ENCODE results near the gene PCDHA1.
"Not testable (repeated sequence)": the region's sequence is repeated elsewhere in the genome, so short reads cannot be mapped to it uniquely, and the experiment has no call there.

The PCDHA1 gene

DNA sequence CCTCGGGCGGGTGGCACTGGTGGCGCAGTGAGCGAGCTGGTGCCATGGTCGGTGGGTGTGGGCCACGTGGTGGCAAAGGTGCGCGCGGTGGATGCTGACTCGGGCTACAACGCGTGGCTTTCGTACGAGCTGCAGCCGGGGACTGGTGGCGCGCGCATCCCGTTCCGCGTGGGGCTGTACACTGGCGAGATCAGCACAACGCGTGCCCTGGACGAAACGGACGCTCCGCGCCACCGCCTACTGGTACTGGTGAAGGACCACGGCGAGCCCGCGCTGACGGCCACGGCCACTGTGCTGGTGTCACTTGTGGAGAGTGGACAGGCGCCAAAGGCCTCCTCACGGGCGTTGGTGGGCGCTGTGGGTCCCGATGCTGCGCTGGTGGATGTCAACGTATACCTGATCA is 22.9 kb downstream of the PCDHA1 start:
- no peak for DNase-seq

DNA sequence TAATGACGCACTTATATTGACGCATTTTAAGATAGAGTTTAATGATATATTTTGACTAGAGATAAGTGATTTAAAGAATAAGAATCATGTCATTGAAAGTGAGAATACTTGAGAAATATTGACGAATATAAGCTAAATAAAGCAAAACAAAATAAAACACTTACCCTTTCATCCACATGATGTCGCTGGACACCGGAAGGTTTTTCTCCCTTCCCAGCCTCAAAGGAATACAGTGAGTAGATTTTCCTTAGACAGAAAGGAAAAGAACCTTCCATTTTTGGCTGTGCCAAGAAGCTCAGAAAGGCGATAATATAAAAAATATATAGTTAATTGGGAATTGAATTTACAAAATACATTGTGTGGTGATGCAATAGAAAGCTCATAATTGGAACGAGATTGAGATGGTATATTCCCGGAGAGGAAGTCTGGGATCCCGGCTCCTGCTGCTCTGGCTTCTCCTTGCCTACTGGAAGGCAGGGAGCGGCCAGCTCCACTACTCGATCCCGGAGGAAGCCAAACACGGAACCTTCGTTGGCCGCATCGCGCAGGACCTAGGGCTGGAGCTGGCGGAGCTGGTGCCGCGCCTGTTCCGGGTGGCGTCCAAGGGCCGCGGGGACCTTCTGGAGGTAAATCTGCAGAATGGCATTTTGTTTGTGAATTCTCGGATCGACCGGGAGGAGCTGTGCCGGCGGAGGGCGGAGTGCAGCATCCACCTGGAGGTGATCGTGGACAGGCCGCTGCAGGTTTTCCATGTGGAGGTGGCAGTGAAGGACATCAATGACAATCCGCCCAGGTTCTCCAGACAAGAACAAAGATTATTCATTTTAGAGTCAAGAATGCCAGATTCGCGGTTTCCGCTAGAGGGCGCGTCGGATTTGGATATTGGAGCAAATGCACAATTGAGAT is 35.7 kb downstream of the PCDHA1 start, which contains the start of gene PCDHA5:
Gene PCDHA5, plus strand, starts transcription at position 239 of the 906 bp plus-strand sequence.
- no peak for DNase-seq

DNA sequence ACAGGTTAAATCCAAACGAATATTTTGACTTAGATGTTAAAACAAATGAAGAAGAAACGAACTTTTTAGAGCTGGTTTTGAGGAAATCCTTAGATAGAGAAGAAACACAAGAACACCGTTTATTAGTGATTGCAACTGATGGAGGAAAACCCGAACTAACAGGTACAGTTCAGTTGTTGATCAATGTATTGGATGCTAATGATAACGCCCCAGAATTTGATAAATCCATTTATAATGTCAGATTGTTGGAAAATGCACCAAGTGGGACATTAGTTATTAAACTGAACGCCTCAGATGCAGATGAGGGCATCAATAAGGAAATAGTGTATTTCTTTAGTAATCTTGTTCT is 36.3 kb downstream of the PCDHA1 start:
- no peak for DNase-seq

DNA sequence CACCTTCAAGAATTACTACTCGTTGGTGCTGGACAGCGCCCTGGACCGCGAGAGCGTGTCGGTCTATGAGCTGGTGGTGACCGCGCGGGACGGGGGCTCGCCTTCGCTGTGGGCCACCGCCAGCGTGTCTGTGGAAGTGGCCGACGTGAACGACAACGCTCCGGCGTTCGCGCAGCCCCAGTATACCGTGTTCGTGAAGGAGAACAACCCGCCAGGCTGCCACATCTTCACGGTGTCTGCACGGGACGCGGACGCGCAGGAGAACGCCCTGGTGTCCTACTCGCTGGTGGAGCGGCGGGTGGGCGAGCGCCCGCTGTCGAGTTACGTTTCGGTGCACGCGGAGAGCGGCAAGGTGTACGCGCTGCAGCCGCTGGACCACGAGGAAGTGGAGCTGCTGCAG is 37.0 kb downstream of the PCDHA1 start:
- not testable (repeated sequence) for DNase-seq

DNA sequence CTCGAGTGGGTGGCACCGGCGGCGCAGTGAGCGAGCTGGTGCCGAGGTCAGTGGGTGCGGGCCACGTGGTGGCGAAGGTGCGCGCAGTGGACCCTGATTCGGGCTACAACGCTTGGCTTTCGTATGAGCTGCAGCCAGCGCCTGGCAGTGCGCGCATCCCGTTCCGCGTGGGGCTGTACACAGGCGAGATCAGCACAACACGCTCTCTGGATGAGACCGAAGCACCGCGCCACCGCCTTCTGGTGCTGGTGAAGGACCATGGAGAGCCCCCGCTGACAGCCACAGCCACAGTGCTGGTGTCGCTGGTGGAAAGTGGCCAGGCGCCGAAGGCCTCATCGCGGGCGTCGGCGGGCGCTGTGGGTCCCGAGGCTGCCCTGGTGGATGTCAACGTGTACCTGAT is 37.5 kb downstream of the PCDHA1 start:
- DNase-seq = no peak

DNA sequence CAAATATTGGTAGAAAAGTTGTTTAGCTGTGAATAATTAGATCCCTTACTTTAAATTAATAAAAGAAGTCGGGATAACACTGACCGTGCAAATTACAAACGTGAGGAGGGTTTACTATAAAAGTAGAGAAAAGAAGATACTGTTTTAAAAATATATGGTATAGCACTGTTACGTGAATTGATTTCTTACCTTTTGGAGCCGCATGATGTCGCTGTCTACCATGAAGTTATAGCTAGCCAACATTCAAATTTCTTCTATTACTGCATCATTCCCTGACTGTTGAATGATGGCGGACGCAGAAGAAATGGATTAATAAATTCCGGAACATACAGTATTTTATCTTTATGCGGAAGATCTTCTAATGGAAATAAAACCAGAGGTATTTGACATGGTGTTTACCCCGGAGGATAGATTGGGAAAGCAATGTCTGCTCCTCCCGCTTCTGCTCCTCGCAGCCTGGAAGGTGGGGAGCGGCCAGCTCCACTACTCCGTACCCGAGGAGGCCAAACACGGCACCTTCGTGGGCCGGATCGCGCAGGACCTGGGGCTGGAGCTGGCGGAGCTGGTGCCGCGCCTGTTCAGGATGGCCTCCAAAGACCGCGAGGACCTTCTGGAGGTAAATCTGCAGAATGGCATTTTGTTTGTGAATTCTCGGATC is 41.9 kb downstream of the PCDHA1 start, which contains the start of gene PCDHA6:
Gene PCDHA6, plus strand, starts transcription at position 257 of the 658 bp plus-strand sequence. Its CDS starts 132 bp downstream, at position 389.
- DNase-seq = no peak

DNA sequence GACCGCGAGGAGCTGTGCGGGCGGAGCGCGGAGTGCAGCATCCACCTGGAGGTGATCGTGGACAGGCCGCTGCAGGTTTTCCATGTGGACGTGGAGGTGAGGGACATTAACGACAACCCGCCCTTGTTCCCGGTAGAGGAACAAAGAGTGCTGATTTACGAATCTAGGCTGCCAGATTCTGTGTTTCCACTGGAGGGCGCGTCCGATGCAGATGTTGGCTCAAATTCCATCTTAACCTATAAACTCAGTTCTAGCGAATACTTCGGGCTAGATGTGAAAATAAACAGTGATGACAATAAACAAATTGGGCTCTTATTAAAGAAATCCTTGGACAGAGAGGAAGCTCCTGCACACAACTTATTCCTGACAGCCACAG is 42.4 kb downstream of the PCDHA1 start:
- DNase-seq = no peak

DNA sequence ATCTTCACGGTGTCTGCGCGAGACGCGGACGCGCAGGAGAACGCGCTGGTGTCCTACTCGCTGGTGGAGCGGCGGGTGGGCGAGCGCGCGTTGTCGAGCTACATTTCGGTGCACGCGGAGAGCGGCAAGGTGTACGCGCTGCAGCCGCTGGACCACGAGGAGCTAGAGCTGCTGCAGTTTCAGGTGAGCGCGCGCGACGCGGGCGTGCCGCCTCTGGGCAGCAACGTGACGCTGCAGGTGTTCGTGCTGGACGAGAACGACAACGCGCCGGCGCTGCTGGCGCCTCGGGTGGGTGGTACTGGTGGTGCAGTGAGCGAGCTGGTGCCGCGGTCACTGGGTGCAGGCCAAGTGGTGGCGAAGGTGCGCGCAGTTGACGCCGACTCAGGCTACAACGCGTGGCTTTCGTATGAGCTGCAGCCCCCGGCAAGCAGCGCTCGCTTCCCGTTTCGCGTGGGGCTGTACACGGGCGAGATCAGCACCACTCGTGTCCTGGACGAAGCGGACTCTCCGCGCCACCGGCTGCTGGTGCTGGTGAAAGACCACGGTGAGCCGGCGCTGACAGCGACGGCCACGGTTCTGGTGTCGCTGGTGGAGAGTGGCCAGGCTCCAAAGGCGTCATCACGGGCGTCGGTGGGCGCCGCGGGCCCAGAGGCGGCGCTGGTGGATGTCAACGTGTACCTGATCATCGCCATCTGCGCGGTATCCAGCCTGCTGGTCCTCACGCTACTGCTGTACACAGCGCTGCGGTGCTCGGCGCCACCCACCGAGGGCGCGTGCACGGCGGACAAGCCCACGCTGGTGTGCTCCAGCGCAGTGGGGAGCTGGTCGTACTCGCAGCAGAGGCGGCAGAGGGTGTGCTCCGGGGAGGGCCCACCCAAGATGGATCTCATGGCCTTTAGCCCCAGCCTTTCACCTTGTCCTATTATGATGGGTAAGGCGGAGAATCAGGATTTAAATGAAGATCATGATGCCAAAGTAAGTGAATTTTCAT is 43.9 kb downstream of the PCDHA1 start:
- not testable (repeated sequence) for DNase-seq

DNA sequence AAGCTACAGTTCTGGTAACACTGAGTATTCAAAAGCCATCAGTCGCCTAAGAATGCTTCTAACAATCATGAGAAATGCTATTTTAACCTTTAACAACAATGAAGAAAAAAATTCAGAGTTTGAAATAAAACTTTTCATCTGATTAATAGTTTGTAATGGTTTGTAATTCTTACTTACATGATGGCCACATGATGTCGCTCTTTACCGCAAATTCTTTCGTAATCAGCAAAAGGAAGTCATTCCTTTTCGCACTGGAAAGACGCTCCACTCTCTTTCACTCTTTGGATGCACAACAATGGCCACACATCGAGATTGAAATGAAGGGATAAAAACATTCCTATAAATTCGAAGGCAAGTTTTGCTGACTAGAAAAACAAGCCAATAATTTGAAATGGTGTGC is 48.1 kb downstream of the PCDHA1 start, which contains the start of gene PCDHA7:
Gene PCDHA7, plus strand, starts transcription at position 277 of the 400 bp plus-strand sequence. Its CDS starts 115 bp downstream, at position 392.
- peak; percentile 1 for DNase-seq

DNA sequence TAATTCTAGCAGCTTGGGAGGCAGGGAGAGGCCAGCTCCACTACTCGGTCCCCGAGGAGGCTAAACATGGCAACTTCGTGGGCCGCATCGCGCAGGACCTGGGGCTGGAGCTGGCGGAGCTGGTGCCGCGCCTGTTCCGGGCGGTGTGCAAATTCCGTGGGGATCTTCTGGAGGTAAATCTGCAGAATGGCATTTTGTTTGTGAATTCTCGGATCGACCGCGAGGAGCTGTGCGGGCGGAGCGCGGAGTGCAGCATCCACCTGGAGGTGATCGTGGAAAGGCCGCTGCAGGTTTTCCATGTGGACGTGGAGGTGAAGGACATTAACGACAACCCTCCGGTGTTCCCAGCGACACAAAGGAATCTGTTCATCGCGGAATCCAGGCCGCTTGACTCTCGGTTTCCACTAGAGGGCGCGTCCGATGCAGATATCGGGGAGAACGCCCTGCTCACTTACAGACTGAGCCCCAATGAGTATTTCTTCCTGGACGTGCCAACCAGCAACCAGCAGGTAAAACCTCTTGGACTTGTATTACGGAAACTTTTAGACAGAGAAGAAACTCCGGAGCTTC is 48.6 kb downstream of the PCDHA1 start:
- not testable (repeated sequence) for DNase-seq

DNA sequence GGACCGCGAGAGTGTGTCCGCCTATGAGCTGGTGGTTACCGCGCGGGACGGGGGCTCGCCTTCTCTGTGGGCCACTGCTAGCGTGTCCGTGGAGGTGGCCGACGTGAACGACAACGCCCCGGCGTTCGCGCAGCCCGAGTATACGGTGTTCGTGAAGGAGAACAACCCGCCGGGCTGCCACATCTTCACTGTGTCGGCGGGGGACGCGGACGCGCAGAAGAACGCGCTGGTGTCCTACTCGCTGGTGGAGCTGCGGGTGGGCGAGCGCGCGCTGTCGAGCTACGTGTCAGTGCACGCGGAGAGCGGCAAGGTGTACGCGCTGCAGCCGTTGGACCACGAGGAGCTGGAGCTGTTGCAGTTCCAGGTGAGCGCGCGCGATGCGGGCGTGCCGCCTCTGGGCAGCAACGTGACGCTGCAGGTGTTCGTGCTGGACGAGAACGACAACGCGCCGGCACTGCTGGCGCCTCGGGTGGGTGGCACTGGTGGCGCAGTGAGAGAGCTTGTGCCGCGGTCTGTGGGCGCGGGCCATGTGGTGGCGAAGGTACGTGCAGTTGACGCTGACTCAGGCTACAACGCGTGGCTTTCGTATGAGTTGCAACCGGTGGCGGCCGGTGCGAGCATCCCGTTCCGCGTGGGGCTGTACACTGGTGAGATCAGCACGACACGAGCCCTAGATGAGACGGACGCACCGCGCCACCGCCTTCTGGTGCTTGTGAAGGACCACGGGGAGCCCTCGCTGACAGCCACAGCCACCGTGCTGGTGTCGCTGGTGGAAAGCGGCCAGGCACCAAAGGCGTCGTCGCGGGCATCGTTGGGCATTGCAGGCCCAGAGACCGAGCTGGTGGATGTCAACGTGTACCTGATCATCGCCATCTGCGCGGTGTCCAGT is 49.9 kb downstream of the PCDHA1 start:
- no peak for DNase-seq

DNA sequence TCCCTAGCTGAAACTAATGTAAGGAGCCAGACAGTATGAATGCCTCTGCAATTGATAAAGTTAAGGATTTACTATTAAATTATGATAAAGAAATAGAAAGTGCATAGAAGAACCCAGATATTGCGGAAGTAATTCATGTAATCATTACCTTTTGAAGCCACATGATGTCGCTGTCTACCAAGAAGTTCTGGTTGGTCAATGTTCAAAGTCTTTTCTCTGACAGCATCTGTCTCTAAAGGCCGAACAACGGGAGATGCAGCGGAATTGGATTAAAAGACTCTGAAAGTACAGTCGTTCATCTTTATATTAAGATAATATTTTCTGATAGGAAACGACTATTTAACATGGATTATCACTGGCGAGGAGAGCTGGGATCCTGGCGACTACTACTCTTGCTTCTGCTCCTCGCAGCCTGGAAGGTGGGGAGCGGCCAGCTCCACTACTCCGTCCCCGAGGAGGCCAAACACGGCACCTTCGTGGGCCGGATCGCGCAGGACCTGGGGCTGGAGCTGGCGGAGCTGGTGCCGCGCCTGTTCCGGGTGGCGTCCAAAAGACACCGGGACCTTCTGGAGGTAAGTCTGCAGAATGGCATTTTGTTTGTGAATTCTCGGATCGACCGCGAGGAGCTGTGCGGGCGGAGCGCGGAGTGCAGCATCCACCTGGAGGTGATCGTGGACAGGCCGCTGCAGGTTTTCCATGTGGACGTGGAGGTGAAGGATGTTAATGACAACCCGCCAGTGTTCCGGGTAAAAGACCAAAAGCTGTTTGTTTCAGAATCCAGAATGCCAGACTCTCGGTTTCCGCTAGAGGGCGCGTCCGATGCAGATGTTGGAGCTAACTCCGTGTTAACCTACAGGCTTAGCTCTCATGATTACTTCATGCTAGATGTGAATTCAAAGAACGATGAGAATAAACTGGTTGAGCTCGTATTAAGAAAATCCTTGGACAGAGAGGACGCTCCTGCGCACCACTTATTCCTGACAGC is 55.3 kb downstream of the PCDHA1 start, which contains the start of gene PCDHA8:
Gene PCDHA8, plus strand, starts transcription at position 210 of the 985 bp plus-strand sequence. Its CDS starts 135 bp downstream, at position 345.
- DNase-seq = peak; percentile 58

DNA sequence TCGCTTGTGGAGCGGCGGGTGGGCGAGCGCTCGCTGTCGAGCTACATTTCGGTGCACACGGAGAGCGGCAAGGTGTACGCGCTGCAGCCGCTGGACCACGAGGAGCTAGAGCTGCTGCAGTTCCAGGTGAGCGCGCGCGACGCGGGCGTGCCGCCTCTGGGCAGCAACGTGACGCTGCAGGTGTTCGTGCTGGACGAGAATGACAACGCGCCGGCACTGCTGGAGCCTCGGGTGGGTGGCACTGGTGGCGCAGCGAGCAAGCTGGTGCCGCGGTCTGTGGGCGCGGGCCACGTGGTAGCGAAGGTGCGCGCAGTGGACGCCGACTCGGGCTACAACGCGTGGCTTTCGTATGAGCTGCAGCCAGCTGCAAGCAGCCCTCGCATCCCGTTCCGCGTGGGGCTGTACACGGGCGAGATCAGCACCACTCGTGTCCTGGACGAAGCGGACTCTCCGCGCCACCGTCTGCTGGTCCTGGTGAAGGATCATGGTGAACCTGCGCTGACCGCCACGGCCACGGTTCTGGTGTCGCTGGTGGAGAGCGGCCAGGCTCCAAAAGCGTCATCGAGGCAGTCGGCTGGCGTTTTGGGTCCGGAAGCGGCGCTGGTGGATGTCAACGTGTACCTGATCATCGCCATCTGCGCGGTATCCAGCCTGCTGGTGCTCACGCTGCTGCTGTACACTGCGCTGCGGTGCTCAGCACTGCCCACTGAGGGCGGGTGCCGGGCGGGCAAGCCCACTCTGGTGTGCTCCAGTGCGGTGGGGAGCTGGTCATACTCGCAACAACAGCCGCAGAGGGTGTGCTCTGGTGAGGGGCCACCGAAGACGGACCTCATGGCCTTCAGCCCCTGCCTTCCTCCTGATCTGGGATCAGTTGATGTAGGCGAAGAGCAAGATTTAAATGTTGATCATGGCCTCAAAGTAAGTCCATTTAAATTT is 57.1 kb downstream of the PCDHA1 start:
- no peak for DNase-seq

DNA sequence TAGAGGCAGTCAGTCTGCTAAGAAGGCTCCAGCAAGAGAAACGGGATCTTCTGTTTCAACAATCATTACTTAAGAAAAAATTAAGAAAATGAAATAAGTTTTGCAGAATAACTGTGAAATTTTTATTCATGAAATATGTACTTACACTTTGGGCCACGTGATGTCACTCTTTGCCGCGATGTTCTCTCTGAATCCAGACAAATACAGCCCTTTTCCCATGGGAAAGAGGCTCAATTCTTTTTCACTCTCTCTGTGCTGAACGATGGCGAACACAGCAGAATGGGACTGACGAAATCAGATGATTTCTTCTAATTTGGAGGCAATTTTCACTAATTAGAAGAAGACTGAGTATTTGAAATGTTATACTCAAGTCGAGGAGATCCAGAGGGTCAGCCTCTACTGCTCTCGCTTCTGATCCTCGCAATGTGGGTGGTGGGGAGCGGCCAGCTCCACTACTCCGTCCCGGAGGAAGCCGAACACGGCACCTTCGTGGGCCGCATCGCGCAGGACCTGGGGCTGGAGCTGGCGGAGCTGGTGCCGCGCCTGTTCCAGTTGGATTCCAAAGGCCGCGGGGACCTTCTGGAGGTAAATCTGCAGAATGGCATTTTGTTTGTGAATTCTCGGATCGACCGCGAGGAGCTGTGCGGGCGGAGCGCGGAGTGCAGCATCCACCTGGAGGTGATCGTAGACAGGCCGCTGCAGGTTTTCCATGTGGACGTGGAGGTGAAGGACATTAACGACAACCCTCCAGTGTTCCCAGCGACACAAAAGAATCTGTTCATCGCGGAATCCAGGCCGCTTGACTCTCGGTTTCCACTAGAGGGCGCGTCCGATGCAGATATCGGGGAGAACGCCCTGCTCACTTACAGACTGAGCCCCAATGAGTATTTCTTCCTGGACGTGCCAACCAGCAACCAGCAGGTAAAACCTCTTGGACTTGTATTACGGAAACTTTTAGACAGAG is 62.5 kb downstream of the PCDHA1 start, which contains the start of gene PCDHA9:
Gene PCDHA9, plus strand, starts transcription at position 244 of the 964 bp plus-strand sequence. Its CDS starts 114 bp downstream, at position 358.
- DNase-seq = peak; percentile 1

DNA sequence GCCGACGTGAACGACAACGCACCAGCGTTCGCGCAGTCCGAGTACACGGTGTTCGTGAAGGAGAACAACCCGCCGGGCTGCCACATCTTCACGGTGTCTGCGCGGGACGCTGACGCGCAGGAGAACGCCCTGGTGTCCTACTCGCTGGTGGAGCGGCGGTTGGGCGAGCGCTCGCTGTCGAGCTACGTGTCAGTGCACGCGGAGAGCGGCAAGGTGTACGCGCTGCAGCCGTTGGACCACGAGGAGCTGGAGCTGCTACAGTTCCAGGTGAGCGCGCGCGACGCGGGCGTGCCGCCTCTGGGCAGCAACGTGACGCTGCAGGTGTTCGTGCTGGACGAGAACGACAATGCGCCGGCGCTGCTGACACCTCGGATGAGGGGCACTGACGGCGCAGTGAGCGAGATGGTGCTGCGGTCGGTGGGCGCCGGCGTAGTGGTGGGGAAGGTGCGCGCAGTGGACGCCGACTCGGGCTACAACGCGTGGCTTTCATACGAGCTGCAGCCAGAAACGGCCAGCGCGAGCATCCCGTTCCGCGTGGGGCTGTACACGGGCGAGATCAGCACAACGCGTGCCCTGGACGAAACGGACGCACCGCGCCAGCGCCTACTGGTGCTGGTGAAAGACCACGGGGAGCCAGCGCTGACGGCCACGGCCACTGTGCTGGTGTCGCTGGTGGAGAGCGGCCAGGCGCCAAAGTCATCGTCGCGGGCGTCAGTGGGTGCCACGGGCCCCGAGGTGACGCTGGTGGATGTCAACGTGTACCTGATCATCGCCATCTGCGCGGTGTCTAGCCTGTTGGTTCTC is 64.1 kb downstream of the PCDHA1 start:
- not testable (repeated sequence) for DNase-seq

Measured in NCI-H82 (cell line).